HG03378 (cell line): ENCODE results near the gene COL4A2.
A peak's percentile ranks its signal among the peaks of the same experiment; 100 is the strongest.
"Not testable (repeated sequence)": the region's sequence is repeated elsewhere in the genome, so short reads cannot be mapped to it uniquely, and the experiment has no call there.

Experiments
- ATAC-seq: cut with Tn5 transposase; IDR thresholded peaks from one replicate; pipeline ENCODE4 v1.9.1; 2021; ENCODE audit warnings: mild to moderate bottlenecking, moderate library complexity; ENCODE audit not compliant: unreplicated experiment

The COL4A2 gene

GRCh38 chr13:110374431-110375370 lies 67.6 kb downstream of the COL4A2 start:
- ATAC-seq = no peak

GRCh38 chr13:110376120-110376519 lies 69.0 kb downstream of the COL4A2 start:
- ATAC-seq = no peak

- no peak for ATAC-seq
Observed at GRCh38 chr13:110377178-110377825, 70.2 kb downstream of the COL4A2 start.

- no peak for ATAC-seq
Observed at GRCh38 chr13:110377826-110378201, 70.7 kb downstream of the COL4A2 start.

- no peak for ATAC-seq
Observed at GRCh38 chr13:110379358-110379757, 72.3 kb downstream of the COL4A2 start.

GRCh38 chr13:110379905-110380341 lies 72.8 kb downstream of the COL4A2 start:
- ATAC-seq = no peak

GRCh38 chr13:110380359-110381028 lies 73.4 kb downstream of the COL4A2 start:
- no peak for ATAC-seq

- ATAC-seq = no peak
Observed at GRCh38 chr13:110381029-110381360, 73.9 kb downstream of the COL4A2 start.

GRCh38 chr13:110382229-110382628 lies 75.1 kb downstream of the COL4A2 start:
- ATAC-seq = no peak

- ATAC-seq = no peak
Observed at GRCh38 chr13:110382830-110383229, 75.7 kb downstream of the COL4A2 start.

GRCh38 chr13:110387451-110388107 lies 80.5 kb downstream of the COL4A2 start:
- peak; percentile 95 for ATAC-seq

GRCh38 chr13:110388108-110388943 lies 81.2 kb downstream of the COL4A2 start:
- no peak for ATAC-seq

- no peak for ATAC-seq
Observed at GRCh38 chr13:110390567-110390966, 83.5 kb downstream of the COL4A2 start.

- ATAC-seq = no peak
Observed at GRCh38 chr13:110391273-110391672, 84.2 kb downstream of the COL4A2 start.

- ATAC-seq = no peak
Observed at GRCh38 chr13:110392510-110393240, 85.6 kb downstream of the COL4A2 start.

GRCh38 chr13:110393761-110394160 lies 86.7 kb downstream of the COL4A2 start:
- no peak for ATAC-seq

GRCh38 chr13:110394371-110394841 lies 87.3 kb downstream of the COL4A2 start:
- no peak for ATAC-seq

GRCh38 chr13:110395616-110396015 lies 88.5 kb downstream of the COL4A2 start:
- not testable (repeated sequence) for ATAC-seq

- no peak for ATAC-seq
Observed at GRCh38 chr13:110396476-110396875, 89.4 kb downstream of the COL4A2 start.
